T47D (cell line): ENCODE measurements around the gene MMAB.
A peak's percentile ranks its signal among the peaks of the same experiment; 100 is the strongest.

ENCODE experiments used
- DNase-seq, 2 experiments: peaks; one replicate each; pipeline versions ENCODE4 v3.0.0 to v3.0.0-alpha.2; 2011 to 2012; ENCODE audit warnings: low read depth in 1 of 2, low spot score in 1 of 2
- JUND ChIP-seq: IDR thresholded peaks from 2 replicates; pipeline ENCODE4 v1.6.1; 2012; ENCODE audit warnings: low read depth
- in situ Hi-C: cut with HindIII; loops from 2 replicates; pipeline ENCODE4 v1.10.0; 2016; ENCODE audit warnings: low sequenced_read_pairs, low pct_unique_long_range_greater_than_20kb

The MMAB gene

DNA sequence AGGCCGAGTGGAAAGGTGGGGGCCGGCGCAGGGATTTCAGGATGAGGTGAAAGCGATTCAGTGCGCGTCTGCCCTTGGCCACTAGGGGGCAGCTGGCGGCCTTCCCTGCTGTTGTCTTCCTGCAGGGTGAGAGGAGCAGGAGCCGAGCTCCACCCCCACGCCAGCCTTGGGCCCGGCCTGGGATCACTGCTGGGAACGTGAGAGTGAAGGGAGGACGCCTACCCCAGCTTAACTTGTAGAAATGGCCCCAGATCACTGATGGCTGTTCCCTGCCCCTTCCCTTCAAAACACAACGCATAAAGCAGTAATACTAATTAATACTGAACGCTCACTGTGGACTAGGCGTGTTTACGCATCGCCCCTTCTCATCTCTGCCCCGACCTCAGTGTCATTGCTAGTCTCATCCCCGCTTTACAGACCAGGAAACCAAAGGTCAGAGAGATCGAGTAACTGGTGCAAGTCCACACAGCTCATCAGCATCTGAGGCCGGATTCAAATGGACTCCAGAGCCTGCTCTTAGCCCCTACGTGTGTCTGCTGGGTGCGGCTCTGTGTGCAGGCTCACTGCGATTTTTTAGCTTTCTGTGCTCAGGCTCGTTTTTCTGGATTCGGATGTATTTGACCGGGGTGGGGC, 24.6 kb upstream of the MMAB start:
- peak; percentile 87 to 97 for DNase-seq
- no peak for TF ChIP-seq JUND
- in situ Hi-C loops = no loop called here

DNA sequence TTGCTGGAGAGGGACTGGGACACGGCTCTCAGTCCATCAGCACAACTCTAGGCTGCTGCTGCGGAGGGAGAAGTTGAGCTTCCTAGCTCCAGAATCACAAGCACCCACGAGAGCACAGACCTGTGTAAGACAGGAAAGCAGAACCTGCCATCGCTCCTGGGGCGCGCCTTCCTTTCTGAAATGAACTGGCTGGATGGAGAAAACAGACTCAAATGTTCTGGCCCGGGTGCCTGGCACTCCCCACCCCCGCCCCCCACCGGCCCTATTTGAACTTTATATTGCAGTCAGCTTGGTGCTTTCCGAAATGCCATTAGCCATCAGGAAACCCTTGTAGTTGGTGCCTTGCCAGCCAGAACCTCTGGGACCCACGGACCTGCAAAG, 24.1 kb upstream of the MMAB start:
- no peak for DNase-seq
- in situ Hi-C loops = no loop called here

DNA sequence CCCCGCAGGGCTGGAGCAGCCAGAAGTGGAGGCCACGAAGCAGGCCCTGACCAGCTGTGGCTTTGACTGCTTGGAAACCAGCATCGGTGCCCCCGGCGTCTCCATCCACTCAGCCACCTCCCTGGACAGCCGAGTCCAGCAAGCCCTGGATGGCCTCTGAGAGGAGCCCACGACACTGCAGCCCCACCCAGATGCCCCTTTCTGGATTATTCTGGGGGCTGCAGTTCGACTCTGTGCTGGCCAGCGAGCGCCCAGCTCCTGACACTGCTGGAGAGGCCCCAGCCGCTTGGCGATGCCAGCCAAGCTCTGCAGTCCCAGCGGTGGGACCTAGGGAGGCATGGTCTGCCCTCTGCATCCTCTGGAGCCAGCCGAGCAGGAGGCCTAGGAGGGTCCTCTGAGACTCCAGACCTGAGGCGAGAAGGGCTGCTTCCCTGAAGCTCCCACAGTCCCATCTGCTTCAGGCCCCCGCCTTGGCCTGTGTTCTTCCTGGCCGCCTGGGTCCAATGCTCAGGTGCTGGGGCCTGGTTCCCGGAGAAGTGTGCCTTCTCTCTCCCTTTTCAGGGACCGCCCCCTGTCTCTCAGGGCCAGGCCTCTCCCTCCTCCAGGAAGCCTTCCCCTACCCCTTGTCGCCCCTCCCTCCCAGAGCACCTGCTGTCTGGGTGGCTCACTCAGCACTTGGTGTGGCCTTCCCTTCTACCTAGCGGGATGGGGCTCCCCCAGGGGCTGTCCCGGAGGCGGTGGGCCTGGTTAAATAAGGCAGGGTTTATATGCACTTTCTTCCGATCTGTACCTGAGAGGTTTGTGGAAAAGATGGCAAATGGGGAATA, 23.3 kb upstream of the MMAB start:
- in situ Hi-C loops = no loop called here
- no peak for DNase-seq
- TF ChIP-seq JUND = no peak

More for the DNA sequence above, 24.1 kb upstream of the MMAB start:
- TF ChIP-seq JUND = no peak

DNA sequence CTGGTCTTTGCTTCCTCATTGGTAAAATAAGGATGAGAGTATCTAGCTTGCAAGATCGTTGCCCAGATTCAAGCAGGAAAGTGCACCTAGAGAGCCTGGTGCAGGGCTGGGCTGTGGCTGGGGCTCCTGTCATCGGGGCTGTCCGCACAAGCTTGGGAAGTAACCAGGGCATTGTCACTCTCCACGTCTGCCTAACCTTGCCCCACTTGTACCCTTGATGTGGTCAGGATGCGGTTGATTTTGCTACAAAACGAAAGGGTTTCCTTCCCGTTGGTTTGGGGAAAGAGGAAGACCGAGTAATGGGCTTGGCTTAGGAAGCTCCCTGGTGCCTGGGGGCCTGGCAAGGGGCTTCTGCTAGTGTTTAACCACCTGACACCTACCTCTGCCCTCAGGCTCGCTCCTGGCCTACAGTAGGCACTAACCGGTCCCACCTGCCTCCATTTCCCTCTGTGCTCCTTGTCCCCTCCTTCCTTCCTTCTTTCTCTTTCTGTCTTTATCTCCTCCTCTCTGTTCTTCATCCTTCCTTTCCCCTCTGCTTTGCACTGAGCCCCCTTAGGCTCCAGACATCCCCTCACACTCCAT, 22.1 kb upstream of the MMAB start:
- in situ Hi-C loops = no loop called here
- TF ChIP-seq JUND = no peak
- no peak for DNase-seq

DNA sequence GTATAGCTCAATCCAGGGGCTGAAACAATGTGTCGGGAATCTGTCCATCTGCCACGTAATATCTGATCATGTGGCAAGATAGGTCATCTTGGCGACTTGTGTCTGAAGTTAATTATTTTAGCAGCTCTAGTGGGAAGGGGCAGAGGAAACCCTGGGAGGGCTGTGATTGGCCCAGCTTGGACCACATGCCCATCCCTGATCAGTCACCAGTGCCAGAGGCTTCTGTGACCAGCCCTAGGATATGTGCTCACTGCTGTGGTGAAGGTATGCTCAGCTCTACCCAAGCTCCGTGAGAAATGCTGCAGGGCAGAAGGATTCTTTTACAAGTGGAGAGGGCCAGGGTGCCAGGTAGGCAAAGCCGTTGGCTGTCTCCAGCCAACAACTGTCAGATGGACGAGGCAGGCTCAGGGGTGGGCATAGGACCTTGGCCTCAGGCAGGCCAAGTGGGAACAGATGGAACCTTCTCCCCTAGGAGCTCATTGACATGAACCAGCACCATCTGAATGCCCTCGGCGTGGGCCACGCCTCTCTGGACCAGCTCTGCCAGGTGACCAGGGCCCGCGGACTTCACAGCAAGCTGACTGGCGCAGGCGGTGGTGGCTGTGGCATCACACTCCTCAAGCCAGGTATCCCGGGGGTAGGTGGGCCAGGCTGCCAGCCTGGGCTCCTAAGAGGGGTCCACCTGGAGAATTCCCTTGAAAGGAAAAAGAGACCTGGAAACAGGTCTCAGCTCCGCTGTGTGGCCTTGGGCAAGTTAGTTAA, 21.4 kb upstream of the MMAB start:
- in situ Hi-C loops = no loop called here
- DNase-seq = peak in 1 of 2 experiments; percentile 56
- TF ChIP-seq JUND = no peak

DNA sequence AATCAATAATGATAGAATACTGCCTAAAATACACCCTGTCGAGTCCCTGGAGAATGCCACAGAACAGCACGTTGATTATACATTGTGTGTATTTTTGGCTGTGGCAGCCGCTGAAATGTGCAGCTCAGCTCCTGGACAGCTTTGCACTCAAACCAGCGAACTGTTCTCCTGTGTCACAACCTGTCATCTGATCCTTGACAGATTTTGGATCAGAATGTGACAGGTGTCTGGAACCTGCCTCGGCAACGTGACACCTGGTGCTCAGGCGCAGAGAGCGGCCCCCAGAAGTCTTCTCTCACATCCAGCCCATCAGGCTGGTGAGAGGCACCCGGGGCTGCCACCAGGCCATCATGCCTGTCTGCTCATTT, 19.6 kb upstream of the MMAB start:
- TF ChIP-seq JUND = no peak
- in situ Hi-C loops = no loop called here
- DNase-seq = no peak

DNA sequence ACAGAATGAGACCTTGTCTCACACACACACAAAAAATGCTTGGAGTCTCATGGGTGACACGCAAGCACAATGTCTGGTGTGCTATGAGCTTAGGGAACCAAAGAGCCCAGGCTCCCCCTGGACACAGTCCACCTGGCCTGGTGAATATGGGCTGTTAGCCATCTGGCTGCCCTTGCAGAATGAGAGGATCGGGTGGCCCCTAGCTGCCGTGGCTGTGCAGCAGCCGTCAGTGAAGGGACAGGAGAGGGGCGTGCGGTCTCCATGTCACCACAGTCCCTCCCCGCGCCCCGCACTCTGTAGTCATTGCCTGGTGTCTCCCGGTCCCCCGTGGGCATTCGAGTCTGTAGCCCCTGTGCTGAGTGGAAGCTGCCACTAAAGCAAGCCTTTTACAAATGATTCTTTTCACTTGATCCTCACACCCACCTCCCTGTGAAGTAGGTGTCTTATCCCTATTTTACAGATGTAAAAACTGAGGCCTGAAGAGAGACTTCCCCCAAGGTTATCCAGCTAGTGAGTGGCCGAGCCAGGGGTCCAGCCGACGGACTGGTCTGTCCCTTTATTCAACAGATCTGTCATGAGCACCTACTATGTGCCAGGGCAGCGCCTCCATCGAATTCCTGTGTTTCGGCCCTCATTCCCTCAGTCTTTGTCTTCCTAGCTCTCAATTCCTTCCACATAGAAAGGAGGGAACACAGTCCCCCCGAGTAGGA, 19.0 kb upstream of the MMAB start:
- in situ Hi-C loops = no loop called here
- TF ChIP-seq JUND = no peak
- no peak for DNase-seq

DNA sequence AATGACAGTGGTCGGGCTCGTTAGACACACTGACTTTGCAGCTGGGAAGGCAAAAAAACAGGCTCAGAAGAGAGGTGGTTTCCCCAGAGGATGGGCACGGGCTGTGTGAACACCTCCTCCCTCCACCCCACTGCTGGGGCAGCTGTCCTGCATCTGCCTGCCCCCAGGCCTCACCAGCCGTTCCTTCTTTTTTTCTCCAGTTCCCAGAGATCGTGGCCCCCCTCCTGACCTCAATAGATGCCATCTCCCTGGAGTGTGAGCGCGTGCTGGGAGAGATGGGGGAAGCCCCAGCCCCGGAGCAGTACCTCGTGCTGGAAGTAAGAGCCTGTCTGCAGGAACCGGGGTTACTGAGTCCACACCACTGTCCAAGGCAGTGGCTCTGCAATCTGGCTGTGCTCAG, 17.7 kb upstream of the MMAB start:
- no peak for DNase-seq
- in situ Hi-C loops = no loop called here
- no peak for TF ChIP-seq JUND

DNA sequence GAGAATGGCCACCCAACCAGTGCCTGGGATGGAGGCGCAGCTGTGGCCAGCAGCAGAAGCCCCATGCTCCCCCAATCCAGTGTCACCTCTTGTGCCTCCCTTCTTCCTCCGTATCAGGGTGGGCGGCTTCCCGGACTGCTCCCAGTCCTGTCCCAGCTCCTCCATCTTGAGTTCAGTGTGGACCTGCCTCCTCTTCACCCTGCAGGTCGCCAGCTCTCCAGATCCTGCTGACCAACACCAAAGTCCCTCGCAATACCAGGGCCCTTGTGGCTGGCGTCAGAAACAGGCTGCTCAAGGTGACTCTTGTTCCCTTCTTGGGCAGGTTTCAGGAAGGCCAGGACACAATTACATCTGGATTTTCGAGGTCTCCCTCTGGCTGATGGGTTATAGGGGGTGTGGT, 17.3 kb upstream of the MMAB start:
- in situ Hi-C loops = no loop called here
- no peak for TF ChIP-seq JUND
- no peak for DNase-seq

DNA sequence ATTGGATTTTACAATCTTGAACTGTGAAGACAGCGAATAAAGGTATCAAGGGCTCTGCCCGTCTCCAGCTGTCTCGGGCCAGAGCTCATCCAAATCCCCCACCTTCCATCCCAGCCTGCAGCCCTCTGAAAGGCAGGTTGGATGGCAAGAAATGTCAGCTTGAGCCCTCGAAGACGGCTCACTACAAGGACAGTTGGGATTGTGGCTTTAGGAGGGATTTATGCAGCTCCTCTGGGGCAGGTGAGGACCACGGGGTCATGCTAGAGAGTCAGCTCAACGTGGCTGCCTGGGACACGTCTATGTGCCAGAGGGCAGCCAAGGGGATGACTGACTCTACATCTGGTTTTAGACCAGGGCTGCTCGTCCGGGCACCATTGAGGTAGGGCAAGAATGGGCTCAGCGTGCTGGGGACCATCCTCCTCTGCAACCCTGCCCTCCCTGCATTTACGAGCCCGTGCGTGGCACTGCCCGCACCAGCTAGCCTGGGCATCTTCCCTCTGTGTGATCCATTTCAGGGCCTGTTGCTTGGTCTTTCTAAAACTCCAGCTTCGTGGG, 16.5 kb upstream of the MMAB start:
- in situ Hi-C loops = no loop called here
- no peak for TF ChIP-seq JUND
- no peak for DNase-seq

DNA sequence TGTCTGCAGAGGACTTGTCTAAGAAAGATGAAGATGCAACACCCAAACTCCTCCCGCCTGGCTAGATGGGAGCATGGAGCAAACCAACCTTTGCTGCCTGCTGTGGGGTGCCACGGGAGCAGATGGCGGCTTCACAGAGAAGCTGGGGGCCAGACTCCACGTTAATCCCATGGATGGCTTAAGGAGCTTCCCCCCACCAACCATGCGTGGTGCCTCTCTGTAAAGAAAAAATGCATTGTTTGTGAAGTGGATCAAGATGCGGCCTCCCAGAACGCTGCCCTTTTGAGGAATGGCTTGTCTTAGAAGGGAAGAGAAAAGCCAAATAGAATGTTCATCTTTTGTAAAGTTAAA, 15.9 kb upstream of the MMAB start:
- no peak for DNase-seq
- in situ Hi-C loops = no loop called here

More for the DNA sequence above, 15.9 kb upstream of the MMAB start:
- TF ChIP-seq JUND = no peak
